Caco-2 (cell line): ENCODE results near the gene F13B. TPM values are rescaled to one million over a fixed set of nuclear protein-coding genes. Genes with fewer than 3 reads are reported as not detected.

Experiments used
- BruUV-seq: library from RNA; stranded (reverse); fragments of 400-500 nt; replicated peaks from 2 replicates; lab custom pipeline; 2021; lab: Mats Ljungman, UMichigan
- CTCF ChIA-PET: fragments of 300-600 bp; sonication (Branson Sonifier 250); formaldehyde crosslinking; loops from one replicate; lab custom pipeline; 2022; ENCODE audit warnings: antibody characterized with exemption; lab: Charles Lee
- POLR2A ChIA-PET: fragments of 300-600 bp; sonication (Branson Sonifier 250); formaldehyde crosslinking; loops from one replicate; lab custom pipeline; 2022; ENCODE audit warnings: antibody characterized with exemption; lab: Charles Lee
- DNase-seq, 2 experiments: peaks; one replicate each; pipeline versions ENCODE4 v3.0.0 to v3.0.0-alpha.2; 2020 to 2022
- H3K27me3 ChIP-seq: replicated peaks from 2 replicates; pipeline ENCODE4 v1.6.0; 2011; ENCODE audit warnings: low read length; ENCODE audit not compliant: control insufficient read depth, insufficient read depth
- H3K36me3 ChIP-seq: 2 replicates; pipeline ENCODE4 v1.5.1; 2011; ENCODE audit warnings: low read length; ENCODE audit not compliant: control insufficient read depth, insufficient read depth
- H3K4me1 ChIP-seq: fragments of 250-450 bp; sonication (Bioruptor Pico); 2 replicates; pipeline ENCODE4 v1.5.1; 2020; ENCODE audit warnings: mild to moderate bottlenecking
- H3K4me3 ChIP-seq: 2 replicates; pipeline ENCODE4 v1.5.1; 2011; ENCODE audit warnings: low read depth, mild to moderate bottlenecking, control low read depth, low read length
- H3K9me3 ChIP-seq: fragments of 250-450 bp; sonication (Bioruptor Pico); 2 replicates; pipeline ENCODE4 v1.5.1; 2020; ENCODE audit warnings: mild to moderate bottlenecking, moderate library complexity
- H3K27ac Mint-ChIP-seq: one replicate; pipeline ENCODE4 v1.8.0; 2022; ENCODE audit warnings: mixed read lengths; ENCODE audit not compliant: unreplicated experiment
- H3K27me3 Mint-ChIP-seq: one replicate; pipeline ENCODE4 v1.8.0; 2022; ENCODE audit warnings: mixed read lengths; ENCODE audit not compliant: insufficient read depth, unreplicated experiment
- H3K36me3 Mint-ChIP-seq: one replicate; pipeline ENCODE4 v1.8.0; 2022; ENCODE audit warnings: mild to moderate bottlenecking, mixed read lengths; ENCODE audit not compliant: insufficient read depth, unreplicated experiment
- H3K4me1 Mint-ChIP-seq: one replicate; pipeline ENCODE4 v1.8.0; 2022; ENCODE audit warnings: low read depth, mixed read lengths; ENCODE audit not compliant: unreplicated experiment
- H3K4me3 Mint-ChIP-seq: one replicate; pipeline ENCODE4 v1.8.0; 2022; ENCODE audit warnings: mild to moderate bottlenecking, moderate library complexity, mixed read lengths; ENCODE audit not compliant: unreplicated experiment
- H3K9me3 Mint-ChIP-seq: one replicate; pipeline ENCODE4 v1.8.0; 2022; ENCODE audit warnings: mixed read lengths; ENCODE audit not compliant: unreplicated experiment
- intact Hi-C: fragments of 100-400 bp; cut with micrococcal nuclease; formaldehyde crosslinking; loops from one replicate; pipeline ENCODE4 v1.10.0; 2022; ENCODE audit not compliant: unreplicated experiment
- total RNA-seq: library from RNA; stranded (reverse); gene quantifications from 2 replicates; pipeline ENCODE4 v1.2.3, GENCODE V29; 2022
- TF ChIP-seq, protein P1 (sequence below), 2 experiments: fragments of 200-600 bp in 1 of 2; IDR thresholded peaks; 1 replicate in 1 of 2; 2 replicates in 1 of 2; pipeline versions ENCODE4 v1.5.1 to v1.8.0; 2011 to 2022; ENCODE audit warnings: antibody characterized with exemption in 1 of 2, control low read depth in 1 of 2, inconsistent platforms in 1 of 2, low read depth in 1 of 2, low read length in 1 of 2, mild to moderate bottlenecking in 1 of 2, moderate library complexity in 1 of 2; ENCODE audit not compliant: insufficient read depth in 1 of 2, severe bottlenecking in 1 of 2, unreplicated experiment in 1 of 2

F13B gene
- total RNA-seq, 1 experiment from 2014 or later, result not detected

- no TSS peak for BruUV-seq
- H3K4me1 ChIP-seq, result no peaks in the 10 kb centered on the region
- TF ChIP-seq, protein P1, sequence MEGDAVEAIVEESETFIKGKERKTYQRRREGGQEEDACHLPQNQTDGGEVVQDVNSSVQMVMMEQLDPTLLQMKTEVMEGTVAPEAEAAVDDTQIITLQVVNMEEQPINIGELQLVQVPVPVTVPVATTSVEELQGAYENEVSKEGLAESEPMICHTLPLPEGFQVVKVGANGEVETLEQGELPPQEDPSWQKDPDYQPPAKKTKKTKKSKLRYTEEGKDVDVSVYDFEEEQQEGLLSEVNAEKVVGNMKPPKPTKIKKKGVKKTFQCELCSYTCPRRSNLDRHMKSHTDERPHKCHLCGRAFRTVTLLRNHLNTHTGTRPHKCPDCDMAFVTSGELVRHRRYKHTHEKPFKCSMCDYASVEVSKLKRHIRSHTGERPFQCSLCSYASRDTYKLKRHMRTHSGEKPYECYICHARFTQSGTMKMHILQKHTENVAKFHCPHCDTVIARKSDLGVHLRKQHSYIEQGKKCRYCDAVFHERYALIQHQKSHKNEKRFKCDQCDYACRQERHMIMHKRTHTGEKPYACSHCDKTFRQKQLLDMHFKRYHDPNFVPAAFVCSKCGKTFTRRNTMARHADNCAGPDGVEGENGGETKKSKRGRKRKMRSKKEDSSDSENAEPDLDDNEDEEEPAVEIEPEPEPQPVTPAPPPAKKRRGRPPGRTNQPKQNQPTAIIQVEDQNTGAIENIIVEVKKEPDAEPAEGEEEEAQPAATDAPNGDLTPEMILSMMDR (IDR thresholded peaks at IDR 0.05; ENCODE audit: insufficient read depth in 1 of 2, low read depth in 1 of 2, low read length in 1 of 2, severe bottlenecking in 1 of 2, unreplicated experiment in 1 of 2), result no peak
Measured at GRCh38 chr1:197011614-197012013, 55.4 kb downstream of the F13B start.

GRCh38 chr1:197008861-197009260, 58.2 kb downstream of the F13B start:
- Histone ChIP-seq H3K27me3 (no peaks in the 10 kb centered on the region), H3K9me3 (no peaks in the 10 kb centered on the region), H3K36me3 (no peaks in the 10 kb centered on the region), H3K4me1 (no peaks in the 10 kb centered on the region), H3K4me3 (no peak overlapping the region)
- H3K9me3 Mint-ChIP-seq, result no peaks in the 10 kb centered on the region
- TF ChIP-seq, protein P1 (IDR thresholded peaks at IDR 0.05; ENCODE audit: insufficient read depth in 1 of 2, low read depth in 1 of 2, low read length in 1 of 2, severe bottlenecking in 1 of 2, unreplicated experiment in 1 of 2), result no peak
- H3K4me1 Mint-ChIP-seq, result no peaks in the 10 kb centered on the region
- H3K27ac Mint-ChIP-seq, result no peak overlapping the region
- intact Hi-C loops, result no loop called here
- H3K36me3 Mint-ChIP-seq, result no peaks in the 10 kb centered on the region
- no peaks in the 10 kb centered on the region for H3K27me3 Mint-ChIP-seq
- DNase-seq, result no peak
- no peak overlapping the region for H3K4me3 Mint-ChIP-seq
- ChIA-PET CTCF (no interaction called here), POLR2A (no interaction called here)
- no TSS peak for BruUV-seq

More at GRCh38 chr1:197011614-197012013, 55.4 kb downstream of the F13B start:
- H3K27me3 ChIP-seq, result no peaks in the 10 kb centered on the region
- no peaks in the 10 kb centered on the region for H3K9me3 Mint-ChIP-seq
- intact Hi-C loops, result no loop called here
- no peak overlapping the region for H3K4me3 Mint-ChIP-seq
- H3K9me3 ChIP-seq, result no peaks in the 10 kb centered on the region
- H3K36me3 Mint-ChIP-seq, result no peaks in the 10 kb centered on the region
- CTCF ChIA-PET, result no interaction called here
- no peaks in the 10 kb centered on the region for H3K4me1 Mint-ChIP-seq
- no peak for DNase-seq
- H3K27ac Mint-ChIP-seq, result no peak overlapping the region
- H3K4me3 ChIP-seq, result no peak overlapping the region
- H3K36me3 ChIP-seq, result no peaks in the 10 kb centered on the region
- no peaks in the 10 kb centered on the region for H3K27me3 Mint-ChIP-seq
- POLR2A ChIA-PET, result no interaction called here

DNA sequence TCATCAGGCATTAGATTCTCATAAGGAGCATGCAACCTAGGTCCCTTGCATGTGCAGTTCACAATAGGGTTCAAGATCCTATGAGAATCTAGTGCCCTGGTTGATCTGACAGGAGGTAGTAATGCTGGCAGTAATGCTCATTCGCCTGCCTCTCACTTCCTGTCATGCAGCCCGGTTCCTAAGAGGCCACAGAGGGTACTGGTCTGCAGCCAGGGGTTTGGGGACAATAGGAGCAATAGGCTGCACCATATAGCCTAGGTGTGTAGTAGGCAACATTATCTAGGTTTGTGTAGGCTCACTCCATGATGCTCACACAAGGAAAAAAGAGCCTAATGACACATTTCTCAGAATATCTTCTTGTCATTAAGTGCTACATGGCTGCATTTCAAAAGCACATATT, 63.9 kb downstream of the F13B start:
- H3K36me3 Mint-ChIP-seq, result no peaks in the 10 kb centered on the region
- Histone ChIP-seq H3K4me1 (no peaks in the 10 kb centered on the region), H3K4me3 (no peak overlapping the region), H3K9me3 (no peaks in the 10 kb centered on the region), H3K27me3 (no peaks in the 10 kb centered on the region), H3K36me3 (no peaks in the 10 kb centered on the region)
- intact Hi-C loops, result no loop called here
- ChIA-PET POLR2A (no interaction called here), CTCF (no interaction called here)
- DNase-seq, result no peak
- peaks cover 4% of the 10 kb centered on the region for H3K27me3 Mint-ChIP-seq
- TF ChIP-seq, protein P1 (IDR thresholded peaks at IDR 0.05; ENCODE audit: insufficient read depth in 1 of 2, low read depth in 1 of 2, low read length in 1 of 2, severe bottlenecking in 1 of 2, unreplicated experiment in 1 of 2), result no peak
- H3K27ac Mint-ChIP-seq, result no peak overlapping the region
- H3K4me1 Mint-ChIP-seq, result no peaks in the 10 kb centered on the region
- BruUV-seq, result no TSS peak
- H3K4me3 Mint-ChIP-seq, result no peak overlapping the region
- H3K9me3 Mint-ChIP-seq, result no peaks in the 10 kb centered on the region
